ENCODE measurements around the gene TXNRD1.
"Not testable (repeated sequence)": the region's sequence is repeated elsewhere in the genome, so short reads cannot be mapped to it uniquely, and the experiment has no call there.

TXNRD1 gene

GRCh38 chr12:104384141-104384880 is 168.7 kb downstream of the TXNRD1 start:
- no peaks in the 10 kb centered on the region for H3K79me2 ChIP-seq (ENCODE audit: low read length)
- no peak overlapping the region for H2AFZ ChIP-seq (ENCODE audit: low read depth, low read length)
- H3K9me3 ChIP-seq (ENCODE audit: insufficient read depth, low read length) = no peaks in the 10 kb centered on the region
- 0 out of 2 replicates have a peak, but pooled peaks cover 2% of the 10 kb centered on the region for H3K27me3 ChIP-seq (ENCODE audit: low read depth, low read length)
- H3K4me2 ChIP-seq (ENCODE audit: low read length) = no peak overlapping the region
- no peak overlapping the region for H3K9ac ChIP-seq (ENCODE audit: low read length)
- no peak for TF ChIP-seq EZH2phosphoT487 (IDR thresholded peaks at IDR 0.05; ENCODE audit: low read depth)
- no peak overlapping the region for H3K4me3 ChIP-seq (ENCODE audit: low read length)
- H3K4me1 ChIP-seq (ENCODE audit: low read length) = 0 out of 2 replicates have a peak, but pooled peaks cover 2% of the 10 kb centered on the region
- H3K36me3 ChIP-seq (replicated peaks; ENCODE audit: low read depth, low read length) = no peaks in the 10 kb centered on the region
- no peak overlapping the region for H3K27ac ChIP-seq (ENCODE audit: low read length)
- no peaks in the 10 kb centered on the region for H4K20me1 ChIP-seq (ENCODE audit: insufficient read depth, low read length)

GRCh38 chr12:104385510-104385909 is 169.9 kb downstream of the TXNRD1 start:
- 0 out of 2 replicates have a peak, but pooled peaks cover 2% of the 10 kb centered on the region for H3K27me3 ChIP-seq (ENCODE audit: low read depth, low read length)
- H2AFZ ChIP-seq (ENCODE audit: low read depth, low read length) = no peak overlapping the region
- H3K4me3 ChIP-seq (ENCODE audit: low read length) = no peak overlapping the region
- no peak overlapping the region for H3K4me2 ChIP-seq (ENCODE audit: low read length)
- H4K20me1 ChIP-seq (ENCODE audit: insufficient read depth, low read length) = no peaks in the 10 kb centered on the region
- 0 out of 2 replicates have a peak, but pooled peaks cover 2% of the 10 kb centered on the region for H3K4me1 ChIP-seq (ENCODE audit: low read length)
- H3K27ac ChIP-seq (ENCODE audit: low read length) = no peak overlapping the region
- H3K36me3 ChIP-seq (replicated peaks; ENCODE audit: low read depth, low read length) = no peaks in the 10 kb centered on the region
- no peak overlapping the region for H3K9ac ChIP-seq (ENCODE audit: low read length)
- no peaks in the 10 kb centered on the region for H3K9me3 ChIP-seq (ENCODE audit: insufficient read depth, low read length)
- TF ChIP-seq CTCF (IDR thresholded peaks at IDR 0.05; ENCODE audit: low read depth, low read length) (no peak), EZH2phosphoT487 (IDR thresholded peaks at IDR 0.05; ENCODE audit: low read depth) (no peak)
- no peaks in the 10 kb centered on the region for H3K79me2 ChIP-seq (ENCODE audit: low read length)

- no peaks in the 10 kb centered on the region for H4K20me1 ChIP-seq (ENCODE audit: insufficient read depth, low read length)
- no peak overlapping the region for H2AFZ ChIP-seq (ENCODE audit: low read depth, low read length)
- no peak overlapping the region for H3K4me3 ChIP-seq (ENCODE audit: low read length)
- no peak overlapping the region for H3K4me2 ChIP-seq (ENCODE audit: low read length)
- no peaks in the 10 kb centered on the region for H3K27me3 ChIP-seq (ENCODE audit: low read depth, low read length)
- no peak overlapping the region for H3K9ac ChIP-seq (ENCODE audit: low read length)
- H3K27ac ChIP-seq (ENCODE audit: low read length) = no peak overlapping the region
- TF ChIP-seq EZH2phosphoT487 (IDR thresholded peaks at IDR 0.05; ENCODE audit: low read depth) (no peak), CTCF (IDR thresholded peaks at IDR 0.05; ENCODE audit: low read depth, low read length) (no peak)
- 0 out of 2 replicates have a peak, but pooled peaks cover 2% of the 10 kb centered on the region for H3K4me1 ChIP-seq (ENCODE audit: low read length)
- H3K9me3 ChIP-seq (ENCODE audit: insufficient read depth, low read length) = no peaks in the 10 kb centered on the region
- no peaks in the 10 kb centered on the region for H3K36me3 ChIP-seq (replicated peaks; ENCODE audit: low read depth, low read length)
- H3K79me2 ChIP-seq (ENCODE audit: low read length) = no peaks in the 10 kb centered on the region
These were observed 170.9 kb downstream of the TXNRD1 start for GRCh38 chr12:104386461-104386860.

- Histone ChIP-seq H3K9ac (ENCODE audit: low read length) (no peak overlapping the region), H3K79me2 (ENCODE audit: low read length) (no peaks in the 10 kb centered on the region), H3K36me3 (replicated peaks; ENCODE audit: low read depth, low read length) (no peaks in the 10 kb centered on the region), H2AFZ (ENCODE audit: low read depth, low read length) (no peak overlapping the region), H3K27me3 (ENCODE audit: low read depth, low read length) (no peaks in the 10 kb centered on the region), H3K4me2 (ENCODE audit: low read length) (no peak overlapping the region), H3K4me3 (ENCODE audit: low read length) (no peak overlapping the region), H4K20me1 (ENCODE audit: insufficient read depth, low read length) (no peaks in the 10 kb centered on the region), H3K4me1 (ENCODE audit: low read length) (no peaks in the 10 kb centered on the region), H3K9me3 (ENCODE audit: insufficient read depth, low read length) (no peaks in the 10 kb centered on the region), H3K27ac (ENCODE audit: low read length) (no peak overlapping the region)
- TF ChIP-seq EZH2phosphoT487 (IDR thresholded peaks at IDR 0.05; ENCODE audit: low read depth) (no peak), CTCF (IDR thresholded peaks at IDR 0.05; ENCODE audit: low read depth, low read length) (no peak)
These were observed 171.6 kb downstream of the TXNRD1 start for GRCh38 chr12:104387190-104387589.

GRCh38 chr12:104394086-104394485 is 178.5 kb downstream of the TXNRD1 start:
- H3K79me2 ChIP-seq (ENCODE audit: low read length); H3K9me3 ChIP-seq (ENCODE audit: insufficient read depth, low read length); H2AFZ ChIP-seq (ENCODE audit: low read depth, low read length): not testable (repeated sequence)

More at GRCh38 chr12:104394086-104394485, 178.5 kb downstream of the TXNRD1 start:
- H3K36me3 ChIP-seq (replicated peaks; ENCODE audit: low read depth, low read length); H3K4me1 ChIP-seq (ENCODE audit: low read length); H3K4me2 ChIP-seq (ENCODE audit: low read length); H3K9ac ChIP-seq (ENCODE audit: low read length); H3K27me3 ChIP-seq (ENCODE audit: low read depth, low read length); H3K4me3 ChIP-seq (ENCODE audit: low read length); H3K27ac ChIP-seq (ENCODE audit: low read length); H4K20me1 ChIP-seq (ENCODE audit: insufficient read depth, low read length): not testable (repeated sequence)

All from OCI-LY3 (cell line).